H1 (cell line): ENCODE data around the gene CELF1. TPM values are rescaled to one million over a fixed set of nuclear protein-coding genes. Genes with fewer than 3 reads are reported as not detected.

Experiments
- CTCF ChIA-PET: fragments of 300-600 bp; sonication (Branson Sonifier 250); formaldehyde crosslinking; loops from one replicate; lab custom pipeline; 2021; ENCODE audit not compliant: partially characterized antibody; lab: Charles Lee
- POLR2A ChIA-PET: fragments of 300-600 bp; sonication (Branson Sonifier 250); formaldehyde crosslinking; loops from one replicate; lab custom pipeline; 2021; ENCODE audit warnings: inconsistent platforms; ENCODE audit not compliant: partially characterized antibody; lab: Charles Lee
- DNase-seq, 2 experiments: peaks; one replicate each; pipeline versions ENCODE4 v3.0.0 to v3.0.0-alpha.2; 2010 to 2022; ENCODE audit warnings: low spot score in 2 of 2, low read depth in 1 of 2, mixed read lengths in 1 of 2
- FAIRE-seq: peaks from 2 replicates; lab custom pipeline; 2011; peaks lifted over from hg19 to GRCh38; lab: Jason Lieb, UNC
- H2AFZ ChIP-seq: 2 replicates; pipeline ENCODE4 v1.8.1; 2012; ENCODE audit warnings: low read length, inconsistent platforms
- H2AK5ac ChIP-seq: 2 replicates; pipeline ENCODE4 v1.6.1; 2013; ENCODE audit warnings: low read depth, low read length
- H2BK120ac ChIP-seq: replicated peaks from 2 replicates; pipeline ENCODE3; 2013; ENCODE audit warnings: low read depth, low read length, inconsistent platforms
- H2BK12ac ChIP-seq: 2 replicates; pipeline ENCODE4 v1.6.1; 2013; ENCODE audit warnings: low read depth, low read length
- H2BK15ac ChIP-seq: 2 replicates; pipeline ENCODE4 v1.6.1; 2013; ENCODE audit warnings: low read length
- H2BK20ac ChIP-seq: 2 replicates; pipeline ENCODE4 v1.6.1; 2013; ENCODE audit warnings: low read length
- H2BK5ac ChIP-seq: 2 replicates; pipeline ENCODE4 v1.6.1; 2013; ENCODE audit warnings: low read depth, low read length
- H3K14ac ChIP-seq: 2 replicates; pipeline ENCODE4 v1.6.1; 2013; ENCODE audit warnings: inconsistent platforms; ENCODE audit not compliant: insufficient read length
- H3K18ac ChIP-seq: 2 replicates; pipeline ENCODE4 v1.6.1; 2013; ENCODE audit warnings: low read length; ENCODE audit errors: extremely low read depth
- H3K23ac ChIP-seq: 2 replicates; pipeline ENCODE4 v1.6.1; 2013; ENCODE audit warnings: inconsistent platforms; ENCODE audit not compliant: insufficient read length
- H3K23me2 ChIP-seq: 2 replicates; pipeline ENCODE4 v1.6.1; 2013; ENCODE audit warnings: low read depth, low read length
- H3K27ac ChIP-seq: 2 replicates; pipeline ENCODE4 v1.6.1; 2011; ENCODE audit warnings: low read depth, low read length, inconsistent platforms
- H3K27me3 ChIP-seq, 4 experiments: replicated peaks in 1 of 4; 1 replicate in 1 of 4; 2 replicates in 3 of 4; pipeline versions ENCODE4 v1.6.1 to v1.8.1; 2011 to 2013; ENCODE audit warnings: low read length in 3 of 4, mild to moderate bottlenecking in 3 of 4, inconsistent platforms in 2 of 4, mixed read lengths in 2 of 4, moderate library complexity in 1 of 4; ENCODE audit not compliant: control insufficient read depth in 3 of 4, insufficient read depth in 3 of 4; ENCODE audit errors: extremely low read depth in 1 of 4
- H3K36me3 ChIP-seq, 4 experiments: 2 replicates each; pipeline versions ENCODE4 v1.6.1 to v1.8.1; 2011 to 2013; ENCODE audit warnings: mild to moderate bottlenecking in 4 of 4, low read length in 3 of 4, moderate library complexity in 2 of 4, control low read depth in 1 of 4, inconsistent platforms in 1 of 4; ENCODE audit not compliant: insufficient read depth in 4 of 4, control insufficient read depth in 2 of 4
- H3K4ac ChIP-seq: replicated peaks from 2 replicates; pipeline ENCODE3; 2013; ENCODE audit warnings: low read length, low read depth, mixed read lengths, inconsistent platforms; ENCODE audit not compliant: insufficient read length
- H3K4me1 ChIP-seq, 4 experiments: replicated peaks in 1 of 4; 1 replicate in 1 of 4; 2 replicates in 3 of 4; pipeline versions ENCODE4 v1.6.1 to v1.8.1; 2011 to 2013; ENCODE audit warnings: low read length in 3 of 4, inconsistent platforms in 2 of 4, mixed read lengths in 1 of 4; ENCODE audit not compliant: insufficient read depth in 4 of 4, control insufficient read depth in 3 of 4
- H3K4me2 ChIP-seq, 2 experiments: 2 replicates each; pipeline versions ENCODE4 v1.6.1 to v1.8.1; 2011 to 2013; ENCODE audit warnings: low read depth in 2 of 2, low read length in 2 of 2, control low read depth in 1 of 2, inconsistent platforms in 1 of 2, mild to moderate bottlenecking in 1 of 2; ENCODE audit not compliant: insufficient read depth in 1 of 2
- H3K4me3 ChIP-seq, 4 experiments: fragments of 200-600, 300-600 bp in 1 of 4; sonication (generic), shearing (Covaris generic), sonication (Bioruptor Twin) in 1 of 4; 2 replicates each; pipeline versions ENCODE4 v1.5.1 to v1.8.1; 2011 to 2016; ENCODE audit warnings: low read length in 4 of 4, low read depth in 3 of 4, control low read depth in 2 of 4, inconsistent platforms in 2 of 4, mild to moderate bottlenecking in 2 of 4, mixed read lengths in 1 of 4, moderate library complexity in 1 of 4; ENCODE audit not compliant: insufficient read depth in 2 of 4; ENCODE audit errors: extremely low read depth in 1 of 4
- H3K56ac ChIP-seq: replicated peaks from 2 replicates; pipeline ENCODE3; 2013; ENCODE audit warnings: low read depth, mild to moderate bottlenecking, mixed read lengths, low read length, inconsistent platforms; ENCODE audit not compliant: insufficient read length
- H3K79me1 ChIP-seq: 2 replicates; pipeline ENCODE4 v1.6.1; 2013; ENCODE audit warnings: low read depth, low read length, control low read depth
- H3K79me2 ChIP-seq, 2 experiments: 2 replicates each; pipeline versions ENCODE4 v1.6.1 to v1.8.1; 2012 to 2013; ENCODE audit warnings: low read length in 2 of 2, mild to moderate bottlenecking in 2 of 2, inconsistent platforms in 1 of 2; ENCODE audit not compliant: insufficient read depth in 2 of 2, control insufficient read depth in 1 of 2
- H3K9ac ChIP-seq, 4 experiments: replicated peaks in 1 of 4; 1 replicate in 1 of 4; 2 replicates in 3 of 4; pipeline versions ENCODE4 v1.6.1 to v1.8.1; 2011 to 2013; ENCODE audit warnings: low read depth in 3 of 4, low read length in 3 of 4, control low read depth in 2 of 4, mild to moderate bottlenecking in 2 of 4, moderate library complexity in 2 of 4, inconsistent platforms in 1 of 4; ENCODE audit errors: extremely low read depth in 1 of 4
- H3K9me3 ChIP-seq, 2 experiments: 2 replicates each; pipeline versions ENCODE4 v1.6.1 to v1.8.1; 2012 to 2013; ENCODE audit warnings: mild to moderate bottlenecking in 2 of 2, moderate library complexity in 2 of 2, control low read depth in 1 of 2, inconsistent platforms in 1 of 2, low read depth in 1 of 2, low read length in 1 of 2, mixed read lengths in 1 of 2; ENCODE audit not compliant: insufficient read depth in 2 of 2
- H4K20me1 ChIP-seq, 2 experiments: replicated peaks in 1 of 2; 2 replicates each; pipeline versions ENCODE3 to v1.8.1; 2011 to 2013; ENCODE audit warnings: inconsistent platforms in 2 of 2, low read length in 2 of 2, mild to moderate bottlenecking in 1 of 2; ENCODE audit not compliant: insufficient read depth in 2 of 2, control insufficient read depth in 1 of 2
- H4K5ac ChIP-seq: 2 replicates; pipeline ENCODE4 v1.6.1; 2013; ENCODE audit warnings: low read length, low read depth, mixed read lengths, inconsistent platforms; ENCODE audit not compliant: insufficient read length
- H4K8ac ChIP-seq: 2 replicates; pipeline ENCODE4 v1.8.0; 2013; ENCODE audit warnings: mild to moderate bottlenecking, moderate library complexity, low read length, inconsistent platforms; ENCODE audit not compliant: insufficient read depth; ENCODE audit errors: extremely low read depth
- H4K91ac ChIP-seq: replicated peaks from 2 replicates; pipeline ENCODE3; 2013; ENCODE audit warnings: low read length, mixed read lengths, inconsistent platforms; ENCODE audit not compliant: insufficient read length
- BACH1 ChIP-seq: IDR thresholded peaks from 2 replicates; pipeline ENCODE4 v1.6.1; 2012; ENCODE audit warnings: low read length, improper control_type of control experiment
- CEBPB ChIP-seq: IDR thresholded peaks from 2 replicates; pipeline ENCODE4 v1.6.1; 2012; ENCODE audit warnings: low read depth, low read length
- GTF2F1 ChIP-seq: IDR thresholded peaks from 2 replicates; pipeline ENCODE4 v1.6.1; 2012; ENCODE audit warnings: low read depth, low read length, improper control_type of control experiment, borderline replicate concordance
- HDAC2 ChIP-seq, 2 experiments: fragments of 300-600 bp in 1 of 2; sonication (generic) in 1 of 2; IDR thresholded peaks; 2 replicates each; pipeline ENCODE4 v1.6.1; 2011 to 2012; ENCODE audit warnings: low read depth in 2 of 2, low read length in 2 of 2, mild to moderate bottlenecking in 2 of 2, moderate library complexity in 2 of 2, borderline replicate concordance in 1 of 2, inconsistent platforms in 1 of 2
- MAFK ChIP-seq: IDR thresholded peaks from 2 replicates; pipeline ENCODE4 v1.6.1; 2012; ENCODE audit warnings: low read depth, mild to moderate bottlenecking, improper control_type of control experiment, low read length
- RFX5 ChIP-seq: IDR thresholded peaks from 2 replicates; pipeline ENCODE4 v1.6.1; 2011; ENCODE audit warnings: low read depth, low read length, improper control_type of control experiment, borderline replicate concordance
- SIN3A ChIP-seq, 2 experiments: IDR thresholded peaks in 1 of 2; conservative IDR thresholded peaks in 1 of 2; 2 replicates each; pipeline ENCODE4 v1.6.1; 2011 to 2012; ENCODE audit warnings: low read length in 2 of 2, improper control_type of control experiment in 1 of 2, low read depth in 1 of 2, mild to moderate bottlenecking in 1 of 2
- SP2 ChIP-seq: IDR thresholded peaks from 2 replicates; pipeline ENCODE4 v1.6.1; 2012; ENCODE audit warnings: mild to moderate bottlenecking, low read length, inconsistent platforms
- TAF7 ChIP-seq: optimal IDR thresholded peaks from 2 replicates; pipeline ENCODE3; 2011; ENCODE audit warnings: low read depth, mild to moderate bottlenecking, inconsistent platforms, low read length, moderate library complexity, borderline replicate concordance
- TBP ChIP-seq: IDR thresholded peaks from 2 replicates; pipeline ENCODE4 v1.6.1; 2011; ENCODE audit warnings: low read depth, low read length, improper control_type of control experiment
- YY1 ChIP-seq: IDR thresholded peaks from 2 replicates; pipeline ENCODE4 v1.6.1; 2011; ENCODE audit warnings: low read depth, mild to moderate bottlenecking, low read length
- WGBS, 2 experiments: shearing (Covaris generic) in 1 of 2; methylation state at CpG; one replicate each; pipeline versions ENCODE4 v1.1.6 to v1.1.7; 2013 to 2015; ENCODE audit warnings: low lambda C conversion rate in 2 of 2, mixed read lengths in 2 of 2, inconsistent platforms in 1 of 2, low coverage in 1 of 2, missing lambda C conversion rate in 1 of 2; ENCODE audit not compliant: insufficient replicate concordance in 2 of 2, insufficient coverage in 1 of 2, insufficient read length in 1 of 2; ENCODE audit errors: extremely low coverage in 1 of 2, missing lambda C conversion rate in 1 of 2; 5-methylcytosine and 5-hydroxymethylcytosine counted together
- polyA plus RNA-seq, 7 experiments: library from polyadenylated mRNA; depleted of rRNA in 3 of 7; stranded (reverse) in 5 of 7; unstranded in 2 of 7; fragments of >200 nt in 5 of 7; fragments of 200-250 nt in 2 of 7; gene quantifications; 1 replicate in 5 of 7; 2 replicates in 1 of 7; 4 replicates in 1 of 7; pipeline versions ENCODE4 v1.2.1 to v1.2.3, GENCODE V29; 2011 to 2013; ENCODE audit warnings: missing spikeins in 2 of 7, mixed read lengths in 2 of 7
- total RNA-seq: library from RNA; stranded (reverse); fragmentation: NEBNext Ultra II Directional; extraction: Animal tissue kit (Norgen Biotek cat#: 25700); gene quantifications from 2 replicates; pipeline ENCODE4 v1.2.1, GENCODE V29; 2021

The CELF1 gene
- total and polyA plus RNA-seq, 2 of the 8 experiments (the other 6 are each of a cell fraction or from before 2014, with no cell fraction given): 131 to 197 TPM

DNA sequence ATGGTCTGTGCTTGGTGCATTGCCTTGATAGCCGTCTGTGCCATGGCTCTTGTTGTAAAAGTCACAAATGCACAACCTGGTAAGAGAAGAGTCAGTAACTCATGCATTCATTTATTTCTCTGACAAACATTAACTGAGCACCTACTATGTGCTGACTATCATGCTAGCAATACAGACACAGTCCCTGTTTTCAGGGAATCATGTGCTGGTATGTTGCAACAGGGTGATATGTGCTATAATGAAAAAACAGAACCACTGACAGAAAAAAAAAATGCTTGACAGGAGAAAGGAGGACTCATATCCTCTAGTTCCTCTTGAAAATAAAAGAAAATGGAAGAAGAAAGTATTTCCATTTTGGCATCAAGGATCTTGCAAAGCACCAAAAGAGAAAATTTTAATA lies 69.5 kb downstream of the CELF1 start:
- Histone ChIP-seq H3K4me2 (no peak overlapping the region), H3K79me2 (no peaks in the 10 kb centered on the region), H3K14ac (no peak overlapping the region), H3K56ac (no peak overlapping the region), H3K4me3 (no peak overlapping the region), H3K36me3 (peaks cover 37 to 89% (median 71%) of the 10 kb centered on the region in 4 experiments), H2BK12ac (no peak overlapping the region), H4K5ac (no peak overlapping the region), H4K20me1 (peaks cover 3% of the 10 kb centered on the region in 2 experiments), H3K9ac (no peak overlapping the region), H3K4ac (no peak overlapping the region), H2BK5ac (no peak overlapping the region), H2BK15ac (no peak overlapping the region), H2AFZ (no peak overlapping the region), H4K91ac (no peak overlapping the region), H3K23ac (no peak overlapping the region), H3K4me1 (no peaks in the 10 kb centered on the region), H3K79me1 (no peaks in the 10 kb centered on the region; the same call in none of the 2 replicates), H3K9me3 (no peaks in the 10 kb centered on the region), H3K18ac (no peak overlapping the region), H3K27me3 (no peaks in the 10 kb centered on the region), H3K23me2 (no peaks in the 10 kb centered on the region), H4K8ac (no peak overlapping the region), H2AK5ac (no peak overlapping the region), H2BK20ac (no peak overlapping the region), H3K27ac (no peak overlapping the region), H2BK120ac (no peak overlapping the region)
- DNase-seq (no peak), FAIRE-seq (no peak)
- ChIA-PET CTCF (no interaction called here), POLR2A (interaction anchor here (0.9 kb wide), 2 partner anchors 13 kb away, joined by 3 read pairs; no protein-coding TSS in a partner anchor)
- WGBS, 2 experiments: 100% methylated on average over 1 of the region's 1 CpG; no CpG with 5 or more reads in 1 of the 2 experiments
- TF ChIP-seq TBP: no peak
- TF ChIP-seq TAF7: no peak
- no peak for TF ChIP-seq MAFK
- no peak for TF ChIP-seq HDAC2 (IDR thresholded peaks at IDR 0.05; ENCODE audit: borderline replicate concordance in 1 of 2, low read depth in 2 of 2, low read length in 2 of 2)
- no peak for TF ChIP-seq RFX5
- TF ChIP-seq GTF2F1: no peak
- TF ChIP-seq YY1: no peak
- no peak for TF ChIP-seq CEBPB
- TF ChIP-seq SP2: no peak
- no peak for TF ChIP-seq SIN3A (conservative IDR thresholded peaks at IDR 0.05 in 1 of 2, IDR thresholded peaks at IDR 0.05 in 1 of 2; ENCODE audit: low read depth in 1 of 2, low read length in 2 of 2)
- TF ChIP-seq BACH1: no peak
